SK-N-SH treated with all-trans-retinoic acid at 6 μM for 48 hours (cell line): ENCODE measurements around the gene TFCP2L1.
"Not testable (repeated sequence)": the region's sequence is repeated elsewhere in the genome, so short reads cannot be mapped to it uniquely, and the experiment has no call there.

Source experiments
- ATAC-seq: fragments of 200-7000 bp; cut with Tn5 transposase; 3 replicates; pipeline ENCODE4 v1.9.1; 2020; ENCODE audit warnings: mild to moderate bottlenecking, moderate library complexity
- ARNTL ChIP-seq: fragments of 450-650 bp; formaldehyde crosslinking; IDR thresholded peaks from 2 replicates; pipeline ENCODE4 v1.5.0; 2020; ENCODE audit warnings: low read depth, mild to moderate bottlenecking, moderate library complexity, borderline replicate concordance
- BACH2 ChIP-seq: fragments of 250-450 bp; sonication (Bioruptor Pico); IDR thresholded peaks from 2 replicates; pipeline ENCODE4 v1.9.0; 2021; ENCODE audit warnings: mild to moderate bottlenecking, borderline replicate concordance
- CSDC2 ChIP-seq: fragments of 250-450 bp; sonication (Bioruptor Pico); IDR thresholded peaks from 2 replicates; pipeline ENCODE4 v1.5.0; 2020; ENCODE audit warnings: mild to moderate bottlenecking, moderate library complexity
- ESRRG ChIP-seq: fragments of 250-450 bp; sonication (Bioruptor Pico); IDR thresholded peaks from 2 replicates; pipeline ENCODE4 v1.6.1; 2021; ENCODE audit warnings: mild to moderate bottlenecking
- GLIS3 ChIP-seq: fragments of 250-450 bp; sonication (Bioruptor Pico); IDR thresholded peaks from 2 replicates; pipeline ENCODE4 v1.5.0; 2020; ENCODE audit warnings: mild to moderate bottlenecking, moderate library complexity
- ISL1 ChIP-seq: fragments of 250-450 bp; sonication (Bioruptor Pico); IDR thresholded peaks from 2 replicates; pipeline ENCODE4 v2.1.2; 2022; ENCODE audit warnings: mild to moderate bottlenecking, moderate library complexity
- OSR1 ChIP-seq: fragments of 250-450 bp; sonication (Bioruptor Pico); IDR thresholded peaks from 2 replicates; pipeline ENCODE4 v1.8.0; 2022; ENCODE audit warnings: moderate library complexity, mild to moderate bottlenecking, inconsistent platforms
- PPARA ChIP-seq: fragments of 250-450 bp; sonication (Bioruptor Pico); IDR thresholded peaks from 2 replicates; pipeline ENCODE4 v1.5.0; 2020; ENCODE audit warnings: mild to moderate bottlenecking, borderline replicate concordance
- RARB ChIP-seq: fragments of 250-450 bp; sonication (Bioruptor Pico); IDR thresholded peaks from 2 replicates; pipeline ENCODE4 v1.8.0; 2021; ENCODE audit warnings: mild to moderate bottlenecking, moderate library complexity
- SNAI2 ChIP-seq: fragments of 250-450 bp; sonication (Bioruptor Pico); IDR thresholded peaks from 2 replicates; pipeline ENCODE4 v1.5.0; 2020; ENCODE audit warnings: mild to moderate bottlenecking, moderate library complexity
- TCF4 ChIP-seq: fragments of 250-450 bp; sonication (Bioruptor Pico); IDR thresholded peaks from 2 replicates; pipeline ENCODE4 v1.8.0; 2021; ENCODE audit warnings: mild to moderate bottlenecking, moderate library complexity, borderline replicate concordance
- TOX ChIP-seq: fragments of 250-450 bp; sonication (Bioruptor Pico); IDR thresholded peaks from 2 replicates; pipeline ENCODE4 v1.8.0; 2021; ENCODE audit warnings: mild to moderate bottlenecking, moderate library complexity, borderline replicate concordance
- ZC3H10 ChIP-seq: fragments of 250-450 bp; sonication (Bioruptor Pico); IDR thresholded peaks from 2 replicates; pipeline ENCODE4 v1.5.1; 2021; ENCODE audit warnings: mild to moderate bottlenecking, moderate library complexity
- ZFP3 ChIP-seq: fragments of 250-450 bp; sonication (Bioruptor Pico); IDR thresholded peaks from 2 replicates; pipeline ENCODE4 v1.5.0; 2020; ENCODE audit warnings: mild to moderate bottlenecking, moderate library complexity
- ZFP30 ChIP-seq: fragments of 450-650 bp; formaldehyde crosslinking; IDR thresholded peaks from 2 replicates; pipeline ENCODE4 v1.5.0; 2022; ENCODE audit warnings: mild to moderate bottlenecking, moderate library complexity
- ZNF565 ChIP-seq: fragments of 450-650 bp; formaldehyde crosslinking; conservative IDR thresholded peaks from 2 replicates; pipeline ENCODE4 v1.5.0; 2020; ENCODE audit warnings: low read depth, mild to moderate bottlenecking, moderate library complexity
- ZNF70 ChIP-seq: fragments of 450-650 bp; formaldehyde crosslinking; IDR thresholded peaks from 2 replicates; pipeline ENCODE4 v1.5.0; 2020; ENCODE audit warnings: mild to moderate bottlenecking, moderate library complexity
- ZNF8 ChIP-seq: fragments of 450-650 bp; formaldehyde crosslinking; IDR thresholded peaks from 2 replicates; pipeline ENCODE4 v1.5.0; 2020; ENCODE audit warnings: mild to moderate bottlenecking, moderate library complexity
- TF ChIP-seq, protein P1 (sequence below): fragments of 250-450 bp; sonication (Bioruptor Pico); IDR thresholded peaks from 2 replicates; pipeline ENCODE4 v1.5.0; 2020; ENCODE audit warnings: mild to moderate bottlenecking, moderate library complexity
- TF ChIP-seq, protein P2 (sequence below): fragments of 250-450 bp; sonication (Bioruptor Pico); IDR thresholded peaks from 2 replicates; pipeline ENCODE4 v1.8.0; 2020; ENCODE audit warnings: mild to moderate bottlenecking, moderate library complexity, borderline replicate concordance
- TF ChIP-seq, protein P3 (sequence below): fragments of 250-450 bp; sonication (Bioruptor Pico); IDR thresholded peaks from 2 replicates; pipeline ENCODE4 v1.8.0; 2021; ENCODE audit warnings: low read depth, mild to moderate bottlenecking, moderate library complexity, borderline replicate concordance
- TF ChIP-seq, protein P4 (sequence below): fragments of 250-450 bp; sonication (Bioruptor Pico); IDR thresholded peaks from 2 replicates; pipeline ENCODE4 v1.5.1; 2020; ENCODE audit warnings: low read depth, mild to moderate bottlenecking, moderate library complexity
- TF ChIP-seq, protein P5 (sequence below): fragments of 250-450 bp; sonication (Bioruptor Pico); IDR thresholded peaks from 2 replicates; pipeline ENCODE4 v1.5.1; 2021; ENCODE audit warnings: mild to moderate bottlenecking, moderate library complexity

TFCP2L1 gene

DNA sequence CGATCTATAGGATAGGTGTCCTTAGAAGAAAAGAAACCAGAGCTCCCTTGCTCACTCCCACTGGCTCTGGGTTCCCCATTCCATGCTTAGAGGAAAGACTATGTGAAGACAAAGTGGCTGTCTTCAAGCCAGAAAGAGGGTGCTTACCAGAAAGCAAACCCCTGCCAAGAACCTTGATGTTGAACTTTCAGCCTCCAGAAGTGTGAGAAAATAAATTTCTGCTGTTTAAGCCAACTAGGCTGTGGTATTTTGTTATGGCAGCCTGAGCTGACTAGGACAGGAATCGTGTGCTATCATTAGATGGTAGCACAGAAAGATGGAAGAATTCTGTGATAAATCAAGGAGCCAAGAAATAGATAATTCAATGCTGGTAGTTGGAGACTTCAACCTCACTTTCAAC, 19.9 kb upstream of the TFCP2L1 start:
- no peak for ATAC-seq

DNA sequence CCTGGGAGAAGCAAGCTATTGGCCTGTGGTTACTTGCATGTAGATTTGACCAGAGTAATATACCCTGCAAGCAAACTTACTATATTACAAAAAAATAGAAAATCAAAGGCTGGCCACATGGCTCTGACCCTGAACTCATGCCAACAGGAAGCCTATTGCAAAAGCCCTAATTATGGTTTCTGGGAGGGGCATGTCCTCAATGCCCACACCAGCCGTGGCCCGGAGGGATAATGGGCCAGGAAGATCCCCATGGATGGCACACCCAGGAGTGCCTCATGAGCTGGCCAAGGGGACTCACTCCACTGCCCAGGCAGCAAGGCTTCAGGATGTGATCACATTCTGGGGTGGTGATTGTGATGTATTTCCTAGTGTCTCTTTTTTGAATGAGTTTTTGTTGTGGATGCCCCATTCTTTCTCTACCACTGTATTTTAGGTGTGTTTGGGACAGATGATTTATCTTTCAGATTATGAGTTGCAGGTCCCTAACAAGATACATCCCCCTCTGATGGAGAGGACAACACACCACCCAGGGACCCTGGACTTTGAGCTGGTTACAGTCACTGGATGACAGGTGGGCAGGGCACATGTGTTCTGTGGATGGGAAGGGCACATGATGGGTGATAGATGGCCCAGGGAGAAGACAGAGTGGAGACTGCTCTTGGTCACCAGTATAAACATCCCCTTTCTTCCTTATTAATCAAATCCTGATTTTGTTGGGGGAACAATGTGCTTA, 18.7 kb upstream of the TFCP2L1 start:
- TF ChIP-seq ARNTL (CRISPR knock-in tag) (no peak), CSDC2 (CRISPR knock-in tag) (no peak), ZFP30 (CRISPR knock-in tag) (no peak), TCF4 (CRISPR knock-in tag) (no peak), ZC3H10 (no peak), PPARA (CRISPR knock-in tag) (no peak), SNAI2 (CRISPR knock-in tag) (no peak), RARB (CRISPR knock-in tag) (no peak), BACH2 (CRISPR knock-in tag) (no peak), ZFP3 (no peak), ZNF70 (no peak), GLIS3 (CRISPR knock-in tag) (no peak), ZNF8 (CRISPR knock-in tag) (no peak), TOX (no peak)
- TF ChIP-seq, protein P1, sequence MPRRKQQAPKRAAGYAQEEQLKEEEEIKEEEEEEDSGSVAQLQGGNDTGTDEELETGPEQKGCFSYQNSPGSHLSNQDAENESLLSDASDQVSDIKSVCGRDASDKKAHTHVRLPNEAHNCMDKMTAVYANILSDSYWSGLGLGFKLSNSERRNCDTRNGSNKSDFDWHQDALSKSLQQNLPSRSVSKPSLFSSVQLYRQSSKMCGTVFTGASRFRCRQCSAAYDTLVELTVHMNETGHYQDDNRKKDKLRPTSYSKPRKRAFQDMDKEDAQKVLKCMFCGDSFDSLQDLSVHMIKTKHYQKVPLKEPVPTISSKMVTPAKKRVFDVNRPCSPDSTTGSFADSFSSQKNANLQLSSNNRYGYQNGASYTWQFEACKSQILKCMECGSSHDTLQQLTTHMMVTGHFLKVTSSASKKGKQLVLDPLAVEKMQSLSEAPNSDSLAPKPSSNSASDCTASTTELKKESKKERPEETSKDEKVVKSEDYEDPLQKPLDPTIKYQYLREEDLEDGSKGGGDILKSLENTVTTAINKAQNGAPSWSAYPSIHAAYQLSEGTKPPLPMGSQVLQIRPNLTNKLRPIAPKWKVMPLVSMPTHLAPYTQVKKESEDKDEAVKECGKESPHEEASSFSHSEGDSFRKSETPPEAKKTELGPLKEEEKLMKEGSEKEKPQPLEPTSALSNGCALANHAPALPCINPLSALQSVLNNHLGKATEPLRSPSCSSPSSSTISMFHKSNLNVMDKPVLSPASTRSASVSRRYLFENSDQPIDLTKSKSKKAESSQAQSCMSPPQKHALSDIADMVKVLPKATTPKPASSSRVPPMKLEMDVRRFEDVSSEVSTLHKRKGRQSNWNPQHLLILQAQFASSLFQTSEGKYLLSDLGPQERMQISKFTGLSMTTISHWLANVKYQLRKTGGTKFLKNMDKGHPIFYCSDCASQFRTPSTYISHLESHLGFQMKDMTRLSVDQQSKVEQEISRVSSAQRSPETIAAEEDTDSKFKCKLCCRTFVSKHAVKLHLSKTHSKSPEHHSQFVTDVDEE (CRISPR knock-in tag): no peak
- TF ChIP-seq, protein P2, sequence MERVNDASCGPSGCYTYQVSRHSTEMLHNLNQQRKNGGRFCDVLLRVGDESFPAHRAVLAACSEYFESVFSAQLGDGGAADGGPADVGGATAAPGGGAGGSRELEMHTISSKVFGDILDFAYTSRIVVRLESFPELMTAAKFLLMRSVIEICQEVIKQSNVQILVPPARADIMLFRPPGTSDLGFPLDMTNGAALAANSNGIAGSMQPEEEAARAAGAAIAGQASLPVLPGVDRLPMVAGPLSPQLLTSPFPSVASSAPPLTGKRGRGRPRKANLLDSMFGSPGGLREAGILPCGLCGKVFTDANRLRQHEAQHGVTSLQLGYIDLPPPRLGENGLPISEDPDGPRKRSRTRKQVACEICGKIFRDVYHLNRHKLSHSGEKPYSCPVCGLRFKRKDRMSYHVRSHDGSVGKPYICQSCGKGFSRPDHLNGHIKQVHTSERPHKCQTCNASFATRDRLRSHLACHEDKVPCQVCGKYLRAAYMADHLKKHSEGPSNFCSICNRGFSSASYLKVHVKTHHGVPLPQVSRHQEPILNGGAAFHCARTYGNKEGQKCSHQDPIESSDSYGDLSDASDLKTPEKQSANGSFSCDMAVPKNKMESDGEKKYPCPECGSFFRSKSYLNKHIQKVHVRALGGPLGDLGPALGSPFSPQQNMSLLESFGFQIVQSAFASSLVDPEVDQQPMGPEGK (CRISPR knock-in tag): no peak
- TF ChIP-seq, protein P3, sequence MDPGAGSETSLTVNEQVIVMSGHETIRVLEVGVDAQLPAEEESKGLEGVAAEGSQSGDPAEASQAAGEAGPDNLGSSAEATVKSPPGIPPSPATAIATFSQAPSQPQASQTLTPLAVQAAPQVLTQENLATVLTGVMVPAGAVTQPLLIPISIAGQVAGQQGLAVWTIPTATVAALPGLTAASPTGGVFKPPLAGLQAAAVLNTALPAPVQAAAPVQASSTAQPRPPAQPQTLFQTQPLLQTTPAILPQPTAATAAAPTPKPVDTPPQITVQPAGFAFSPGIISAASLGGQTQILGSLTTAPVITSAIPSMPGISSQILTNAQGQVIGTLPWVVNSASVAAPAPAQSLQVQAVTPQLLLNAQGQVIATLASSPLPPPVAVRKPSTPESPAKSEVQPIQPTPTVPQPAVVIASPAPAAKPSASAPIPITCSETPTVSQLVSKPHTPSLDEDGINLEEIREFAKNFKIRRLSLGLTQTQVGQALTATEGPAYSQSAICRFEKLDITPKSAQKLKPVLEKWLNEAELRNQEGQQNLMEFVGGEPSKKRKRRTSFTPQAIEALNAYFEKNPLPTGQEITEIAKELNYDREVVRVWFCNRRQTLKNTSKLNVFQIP (CRISPR knock-in tag): no peak
- no peak for ATAC-seq

More for the DNA sequence above, 19.9 kb upstream of the TFCP2L1 start:
- no peak for TF ChIP-seq ESRRG (CRISPR knock-in tag)
- no peak for TF ChIP-seq OSR1
- TF ChIP-seq CSDC2 (CRISPR knock-in tag): no peak
- TF ChIP-seq SNAI2 (CRISPR knock-in tag): no peak
- TF ChIP-seq TCF4 (CRISPR knock-in tag): no peak
- no peak for TF ChIP-seq ZNF565
- no peak for TF ChIP-seq PPARA (CRISPR knock-in tag)
- no peak for TF ChIP-seq ZNF8 (CRISPR knock-in tag)
- TF ChIP-seq, protein P4, sequence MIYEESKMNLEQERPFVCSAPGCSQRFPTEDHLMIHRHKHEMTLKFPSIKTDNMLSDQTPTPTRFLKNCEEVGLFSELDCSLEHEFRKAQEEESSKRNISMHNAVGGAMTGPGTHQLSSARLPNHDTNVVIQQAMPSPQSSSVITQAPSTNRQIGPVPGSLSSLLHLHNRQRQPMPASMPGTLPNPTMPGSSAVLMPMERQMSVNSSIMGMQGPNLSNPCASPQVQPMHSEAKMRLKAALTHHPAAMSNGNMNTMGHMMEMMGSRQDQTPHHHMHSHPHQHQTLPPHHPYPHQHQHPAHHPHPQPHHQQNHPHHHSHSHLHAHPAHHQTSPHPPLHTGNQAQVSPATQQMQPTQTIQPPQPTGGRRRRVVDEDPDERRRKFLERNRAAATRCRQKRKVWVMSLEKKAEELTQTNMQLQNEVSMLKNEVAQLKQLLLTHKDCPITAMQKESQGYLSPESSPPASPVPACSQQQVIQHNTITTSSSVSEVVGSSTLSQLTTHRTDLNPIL (CRISPR knock-in tag): no peak
- no peak for TF ChIP-seq ZFP3
- TF ChIP-seq ARNTL (CRISPR knock-in tag): no peak
- TF ChIP-seq ZC3H10: no peak
- TF ChIP-seq GLIS3 (CRISPR knock-in tag): no peak
- TF ChIP-seq, protein P5, sequence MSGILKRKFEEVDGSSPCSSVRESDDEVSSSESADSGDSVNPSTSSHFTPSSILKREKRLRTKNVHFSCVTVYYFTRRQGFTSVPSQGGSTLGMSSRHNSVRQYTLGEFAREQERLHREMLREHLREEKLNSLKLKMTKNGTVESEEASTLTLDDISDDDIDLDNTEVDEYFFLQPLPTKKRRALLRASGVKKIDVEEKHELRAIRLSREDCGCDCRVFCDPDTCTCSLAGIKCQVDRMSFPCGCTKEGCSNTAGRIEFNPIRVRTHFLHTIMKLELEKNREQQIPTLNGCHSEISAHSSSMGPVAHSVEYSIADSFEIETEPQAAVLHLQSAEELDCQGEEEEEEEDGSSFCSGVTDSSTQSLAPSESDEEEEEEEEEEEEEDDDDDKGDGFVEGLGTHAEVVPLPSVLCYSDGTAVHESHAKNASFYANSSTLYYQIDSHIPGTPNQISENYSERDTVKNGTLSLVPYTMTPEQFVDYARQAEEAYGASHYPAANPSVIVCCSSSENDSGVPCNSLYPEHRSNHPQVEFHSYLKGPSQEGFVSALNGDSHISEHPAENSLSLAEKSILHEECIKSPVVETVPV (CRISPR knock-in tag): no peak
- TF ChIP-seq, protein P3 (CRISPR knock-in tag): no peak
- no peak for TF ChIP-seq ISL1

DNA sequence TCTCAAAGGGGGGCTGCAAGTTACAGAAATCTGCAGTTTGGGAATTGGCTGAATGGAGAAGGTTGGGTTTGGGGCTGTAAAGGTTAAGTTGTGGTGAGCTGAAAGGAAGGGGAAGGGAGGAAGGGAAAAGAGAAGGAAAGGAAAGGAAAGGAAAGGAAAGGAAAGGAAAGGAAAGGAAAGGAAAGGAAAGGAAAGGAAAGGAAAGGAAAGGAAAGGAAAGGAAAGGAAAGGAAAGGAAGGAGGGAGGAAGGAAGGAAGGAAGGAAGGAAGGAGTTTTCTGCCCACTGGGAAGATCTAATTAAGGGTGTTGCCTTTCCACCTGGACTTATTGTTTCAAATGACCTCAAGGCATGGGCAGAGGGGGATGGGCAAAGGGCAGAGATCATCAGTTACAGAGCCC, 16.2 kb upstream of the TFCP2L1 start:
- ATAC-seq: not testable (repeated sequence)
